Measurements from ENCODE around the gene TSC22D4.

Gene TSC22D4

DNA sequence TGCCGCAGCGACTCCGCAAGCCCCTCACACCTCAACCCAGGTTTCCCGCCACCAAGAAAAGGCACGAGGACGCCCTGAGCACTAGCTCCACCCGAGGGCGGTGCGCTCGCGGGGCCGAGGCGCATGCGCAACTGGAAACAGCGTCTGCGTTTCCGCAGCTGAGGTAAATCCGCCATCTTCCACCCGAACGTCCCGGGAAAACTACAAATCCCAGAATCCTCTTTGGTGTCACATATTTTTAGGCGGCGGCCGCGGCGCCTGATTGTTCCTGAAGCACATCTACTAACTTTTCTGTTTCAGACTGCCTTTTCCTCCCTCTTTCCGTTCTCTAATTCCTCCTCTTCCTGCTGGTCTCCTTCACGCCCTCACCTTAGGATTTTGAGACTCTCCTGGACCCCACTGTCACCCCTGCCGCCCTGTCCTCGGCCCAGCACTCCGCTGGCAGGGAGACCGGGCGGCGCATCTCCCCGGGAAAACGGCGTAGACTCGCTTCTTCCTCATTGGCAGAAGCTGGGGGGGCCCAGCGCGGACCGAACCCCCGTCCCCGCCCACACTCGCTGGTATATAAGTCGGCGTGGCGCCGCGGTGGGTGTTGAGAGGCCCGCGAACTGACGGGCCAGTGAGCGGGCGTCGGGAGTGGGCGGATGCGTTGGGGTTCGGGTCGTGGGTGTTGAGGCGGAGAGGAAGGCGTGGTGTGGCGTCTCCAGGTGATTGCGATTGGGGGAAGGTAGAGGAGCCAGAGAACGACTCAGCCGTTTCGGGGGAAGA is 50.6 kb downstream of the TSC22D4 start, which contains the start of gene ZCWPW1:
ZCWPW1 (minus strand) TSS at position 505 of the 768 bp plus-strand sequence. CDS start 8,054 bp downstream, outside the sequence.
- peak; percentile 94 to 95 for DNase-seq (ENCODE audit: low read depth in 2 of 2)

DNA sequence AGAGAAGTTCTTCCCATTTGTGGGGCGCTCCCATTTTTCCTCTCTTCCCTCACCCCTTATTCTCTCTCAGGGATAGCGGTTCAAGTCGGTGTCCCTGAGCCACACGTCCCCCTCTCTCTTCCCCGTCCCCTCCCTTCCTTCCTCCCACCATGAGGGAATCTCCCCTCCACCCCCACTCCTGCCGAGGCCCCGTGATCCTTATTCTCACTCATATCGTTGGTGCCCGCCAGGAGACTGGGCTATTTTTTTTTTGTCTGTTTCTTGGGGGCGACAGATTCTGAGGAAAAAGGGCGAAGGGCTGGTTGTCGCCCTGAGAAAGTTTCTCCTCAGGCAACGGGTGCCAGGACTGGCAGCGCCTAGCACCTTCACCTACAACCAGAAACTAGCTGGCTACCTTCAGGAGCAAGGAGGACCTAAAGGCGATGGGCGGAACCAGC is 51.2 kb downstream of the TSC22D4 start:
- DNase-seq (ENCODE audit: low read depth in 2 of 2): no peak

DNA sequence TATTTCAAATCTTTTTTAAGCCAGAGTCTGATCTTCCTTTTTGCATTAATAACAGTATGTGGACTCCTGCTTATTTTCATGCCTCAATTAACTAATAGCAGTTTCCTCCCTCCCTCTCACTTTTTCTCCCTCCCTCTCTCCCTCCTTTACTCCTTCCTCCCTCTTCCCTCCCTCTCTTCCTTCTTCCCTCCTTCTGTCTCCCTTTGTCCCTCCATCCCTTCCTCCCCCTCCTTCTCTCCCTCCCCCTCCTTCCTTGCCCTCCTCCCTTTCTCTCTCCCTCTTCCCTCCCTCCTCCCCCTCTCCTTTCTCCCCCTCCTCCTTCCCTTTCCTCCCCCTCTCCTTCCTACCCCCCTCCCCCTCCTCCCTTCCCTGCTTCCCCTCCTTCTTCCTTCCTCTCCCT is 52.5 kb downstream of the TSC22D4 start:
- DNase-seq (ENCODE audit: low read depth in 2 of 2): no peak

- DNase-seq (ENCODE audit: low read depth in 2 of 2): no peak
These were observed 53.7 kb downstream of the TSC22D4 start for GRCh38 chr7:100425347-100425746.

DNA sequence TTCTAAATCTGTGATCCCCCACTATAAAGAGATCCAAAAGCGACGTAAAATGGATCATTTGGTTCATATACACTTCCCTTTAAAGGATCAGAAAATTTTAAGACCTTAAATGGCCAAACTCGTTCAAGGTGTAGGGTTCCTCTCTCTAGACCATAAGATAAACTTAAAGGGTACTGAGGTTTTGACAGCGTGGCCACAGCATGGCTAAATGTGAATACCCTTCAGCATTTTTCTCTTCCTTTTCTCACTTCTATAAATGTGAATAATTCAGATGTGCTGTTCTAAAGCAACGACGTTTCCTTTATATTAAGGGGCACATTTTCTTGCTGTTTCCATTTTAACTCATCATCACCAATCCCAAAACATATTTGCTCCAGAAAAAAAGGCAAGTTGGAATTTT is 55.7 kb downstream of the TSC22D4 start:
- DNase-seq (ENCODE audit: low read depth in 2 of 2): no peak

DNA sequence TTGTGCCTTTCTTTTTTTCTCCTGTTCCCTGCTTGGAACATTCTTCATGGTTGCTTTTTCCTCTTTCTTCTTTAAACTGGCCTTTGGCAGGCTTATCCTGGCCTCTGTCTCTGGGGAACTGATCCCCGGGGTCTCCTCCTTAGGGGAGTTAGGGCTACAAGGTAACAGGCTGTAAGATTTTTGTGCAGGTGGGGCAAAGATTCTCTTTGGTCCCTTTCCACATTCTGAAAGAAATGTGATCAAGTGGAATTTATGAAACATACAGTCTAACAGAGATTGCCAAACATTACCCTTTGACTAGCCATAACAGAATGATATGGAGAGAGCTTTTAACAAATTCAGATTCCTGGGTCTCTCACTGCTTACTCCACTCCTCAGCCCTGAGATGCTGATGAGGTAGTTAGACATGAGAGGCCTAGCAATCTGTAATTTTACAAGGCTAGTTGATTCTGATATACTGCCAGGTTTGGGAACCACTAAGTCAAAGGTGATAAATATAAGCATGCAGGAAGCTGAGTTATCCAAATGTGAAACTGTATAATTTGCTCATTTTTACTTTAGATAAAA is 59.3 kb downstream of the TSC22D4 start:
- DNase-seq (ENCODE audit: low read depth in 2 of 2): no peak

DNA sequence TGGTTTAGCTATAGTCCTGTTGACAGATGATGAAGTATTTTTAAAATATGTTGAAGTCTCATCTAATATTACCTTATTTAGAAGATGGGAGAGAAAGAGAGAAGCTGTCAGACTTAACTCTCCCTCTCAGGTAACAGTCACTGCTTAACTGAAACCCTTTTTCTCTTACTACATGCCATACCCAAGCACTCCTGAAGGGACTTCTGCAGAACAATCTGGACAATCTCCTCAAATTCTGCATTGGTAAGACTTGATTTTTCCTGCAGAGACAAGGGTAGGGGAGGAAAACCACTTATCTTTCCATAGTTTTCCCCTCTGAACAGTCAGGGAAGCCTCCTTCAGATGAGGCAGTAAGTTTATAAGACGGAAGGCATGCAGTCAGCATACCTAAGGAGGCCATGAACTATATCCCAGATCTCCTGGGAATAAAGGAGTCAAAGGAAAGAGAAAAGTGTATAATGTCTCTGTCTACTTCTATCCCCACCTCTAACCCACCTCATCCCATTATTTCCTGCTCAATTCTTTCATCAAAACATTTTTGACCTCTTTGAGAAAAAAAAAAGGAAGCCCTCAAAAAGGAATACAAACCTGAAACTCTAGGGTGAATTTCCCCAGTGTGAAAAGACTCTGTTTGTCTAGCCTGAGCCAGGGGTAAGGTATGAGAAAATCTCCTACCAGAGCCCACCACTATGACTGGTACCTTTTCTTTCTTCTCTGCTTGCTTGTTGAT is 59.9 kb downstream of the TSC22D4 start:
- no peak for DNase-seq (ENCODE audit: low read depth in 2 of 2)

All from stimulated activated CD4-positive, alpha-beta T cell treated with anti-CD3 and anti-CD28 coated beads, Interleukin-15, amount 100 ng/mL, for 48 hours (primary cell).